WTC11 (cell line): Measurements from ENCODE around the gene TRIM44.
A peak's percentile ranks its signal among the peaks of the same experiment; 100 is the strongest.

Source experiments
- CTCF ChIP-seq: fragments of 200-600 bp; IDR thresholded peaks from 2 replicates; pipeline ENCODE4 v1.8.0; 2022; ENCODE audit warnings: antibody characterized with exemption
- JUN ChIP-seq: sonication (generic); formaldehyde crosslinking; IDR thresholded peaks from 2 replicates; pipeline ENCODE4 v1.8.0; 2023; ENCODE audit warnings: mild to moderate bottlenecking, missing genetic modification reagents
- SP1 ChIP-seq: sonication (generic); formaldehyde crosslinking; conservative IDR thresholded peaks from 2 replicates; pipeline ENCODE4 v1.8.1; 2022; ENCODE audit warnings: missing genetic modification reagents
- ZNF121 ChIP-seq: sonication (generic); formaldehyde crosslinking; IDR thresholded peaks from 2 replicates; pipeline ENCODE4 v1.8.0; 2023; ENCODE audit warnings: missing genetic modification reagents

GRCh38 chr11:35662649-35663407 lies at the start of gene TRIM44:
- no peak for TF ChIP-seq CTCF
- peak; percentile 90 for TF ChIP-seq ZNF121
- TF ChIP-seq JUN (CRISPR knock-in tag): peak; percentile 99
- no peak; the same call in 1 of the 2 replicates for TF ChIP-seq SP1 (CRISPR knock-in tag)
